Gastrocnemius medialis (tissue), 4 donors: ENCODE results near the gene CAMK2N2. TPM values are rescaled to one million over a fixed set of nuclear protein-coding genes. Genes with fewer than 3 reads are reported as not detected.

ENCODE experiments used
- ATAC-seq, 2 donors: fragments of 150-250 bp; one replicate each; pipeline ENCODE4 v1.9.1; 2016
- DNase-seq, 2 donors: peaks; one replicate each; pipeline ENCODE4 v3.0.0-alpha.2; 2019
- H3K27ac ChIP-seq, 4 donors: fragments of 200-600 bp; sonication (generic); 1 replicate in 1 of 4; 2 replicates in 3 of 4; pipeline ENCODE4 v1.5.1; 2016 to 2018; ENCODE audit warnings: mild to moderate bottlenecking in 2 of 4, moderate library complexity in 1 of 4
- H3K27me3 ChIP-seq, 3 donors: fragments of 200-600 bp; sonication (generic) in 2 of 3; 1 replicate in 1 of 3; 2 replicates in 2 of 3; pipeline versions ENCODE4 v1.5.1 to v1.6.0; 2016 to 2019; ENCODE audit warnings: mild to moderate bottlenecking in 1 of 3, moderate library complexity in 1 of 3
- H3K36me3 ChIP-seq, 2 donors: fragments of 200-600 bp; sonication (generic) in 1 of 2; one replicate each; pipeline ENCODE4 v1.5.1; 2017 to 2018
- H3K4me1 ChIP-seq, 2 donors: fragments of 200-600 bp; sonication (generic) in 1 of 2; one replicate each; pipeline ENCODE4 v1.5.1; 2016 to 2017; ENCODE audit warnings: mild to moderate bottlenecking in 2 of 2
- H3K4me3 ChIP-seq, 4 donors: fragments of 200-600 bp; sonication (generic) in 3 of 4; 1 replicate in 1 of 4; 2 replicates in 3 of 4; pipeline ENCODE4 v1.5.1; 2016 to 2019; ENCODE audit warnings: mild to moderate bottlenecking in 2 of 4
- H3K9me3 ChIP-seq, 3 donors: fragments of 200-600 bp; sonication (generic) in 2 of 3; 1 replicate in 1 of 3; 2 replicates in 2 of 3; pipeline ENCODE4 v1.5.1; 2016 to 2019
- CTCF ChIP-seq, 5 experiments: fragments of 450-650 bp in 3 of 5; fragments of 200-600 bp in 2 of 5; sonication (generic) in 2 of 5; IDR thresholded peaks in 4 of 5; conservative IDR thresholded peaks in 1 of 5; 1 replicate in 4 of 5; 2 replicates in 1 of 5; pipeline ENCODE4 v1.5.1; 2016 to 2019; ENCODE audit warnings: antibody characterized with exemption in 5 of 5, mild to moderate bottlenecking in 3 of 5, moderate library complexity in 3 of 5
- POLR2A ChIP-seq, 2 donors: fragments of 450-650 bp; IDR thresholded peaks; one replicate each; pipeline ENCODE4 v1.6.1; 2017; ENCODE audit warnings: antibody characterized with exemption in 2 of 2, mild to moderate bottlenecking in 2 of 2, moderate library complexity in 2 of 2
- in situ Hi-C, 4 donors: fragments of 200-750 bp; cut with MboI; loops; one replicate each; pipeline versions ENCODE4 v1.15.0 to v1.8.0; 2017; ENCODE audit warnings: low sequenced_read_pairs in 4 of 4
- intact Hi-C: fragments of 100-400 bp; cut with DNase I; formaldehyde crosslinking; loops from one replicate; pipeline ENCODE4 v1.15.1; 2023; ENCODE audit warnings: low total_unique reads
- total RNA-seq, 4 donors: library from RNA; depleted of rRNA; stranded (reverse); fragments of >200 nt; gene quantifications; one replicate each; pipeline versions ENCODE4 v1.1.0 to v1.2.3, GENCODE V29; 2016

CAMK2N2 gene
- total RNA-seq, 4 donors from 2014 or later: not detected

GRCh38 chr3:184248454-184249411 lies 12.6 kb downstream of the CAMK2N2 start, which contains the start of gene ALG3:
ALG3 (minus strand) TSS chr3:184248962; CDS start chr3:184248940, 22 bp downstream.
- Histone ChIP-seq H3K27me3 (no peaks in the 10 kb centered on the region), H3K4me1 (peaks cover 17 to 20% of the 10 kb centered on the region in 2 donors), H3K9me3 (no peaks in the 10 kb centered on the region), H3K4me3 (peak within 1 kb of the TSS; percentile 85 to 95 (median 90)), H3K27ac (peak within 1 kb of the TSS; percentile 91 to 95 (median 94)), H3K36me3 (peaks cover 0 to 24% of the 10 kb centered on the region in 2 donors)
- ATAC-seq: peak; percentile 79
- in situ Hi-C loops: loop anchor here in 2 of 4 donors (10.0 to 25.0 kb wide), 3 partner anchors 104 to 361 kb away; partner anchors contain the start of genes EIF2B5 (in 1 of the 2) and PARL (in 1 of the 2)
- intact Hi-C loops: loop anchor here (1.0 to 5.0 kb wide), 11 partner anchors 50 to 364 kb away; partner anchors contain the start of genes ABCC5, ABCF3, AP2M1 and DVL3
- DNase-seq: peak; percentile 66 to 76
- TF ChIP-seq POLR2A (IDR thresholded peaks at IDR 0.05): peak in 1 of 2 donors; percentile 50
- peak in 1 of 5 experiments; percentile 19 for TF ChIP-seq CTCF (IDR thresholded peaks at IDR 0.05 in 4 of 5, conservative IDR thresholded peaks at IDR 0.05 in 1 of 5)

- intact Hi-C loops: no loop called here
Observed at GRCh38 chr3:184242297-184242685, 19.1 kb downstream of the CAMK2N2 start.

GRCh38 chr3:184241447-184242296 lies 19.7 kb downstream of the CAMK2N2 start:
- Histone ChIP-seq H3K4me1 (no peaks in the 10 kb centered on the region), H3K27ac (no peak overlapping the region), H3K27me3 (no peaks in the 10 kb centered on the region), H3K9me3 (no peaks in the 10 kb centered on the region), H3K36me3 (peaks cover 0 to 40% of the 10 kb centered on the region in 2 donors), H3K4me3 (no peak overlapping the region)
- TF ChIP-seq CTCF (IDR thresholded peaks at IDR 0.05 in 4 of 5, conservative IDR thresholded peaks at IDR 0.05 in 1 of 5) (peak in 2 of 5 experiments; percentile 38 to 55), POLR2A (IDR thresholded peaks at IDR 0.05) (no peak)
- intact Hi-C loops (no loop called here), in situ Hi-C loops (loop anchor here in 2 of 4 donors (10.0 to 25.0 kb wide), 3 partner anchors 97 to 354 kb away; partner anchors contain the start of genes EIF2B5 (in 1 of the 2) and PARL (in 1 of the 2))
- peak in 1 of 2 donors; percentile 34 for DNase-seq
- peak in 1 of 2 donors; percentile 57 for ATAC-seq

More at GRCh38 chr3:184242297-184242685, 19.1 kb downstream of the CAMK2N2 start:
- Histone ChIP-seq H3K36me3 (peaks cover 0 to 40% of the 10 kb centered on the region in 2 donors), H3K27ac (no peak overlapping the region), H3K27me3 (no peaks in the 10 kb centered on the region), H3K9me3 (no peaks in the 10 kb centered on the region), H3K4me1 (peaks cover 3 to 4% of the 10 kb centered on the region in 2 donors), H3K4me3 (no peak overlapping the region)
- in situ Hi-C loops: loop anchor here in 2 of 4 donors (10.0 to 25.0 kb wide), 3 partner anchors 97 to 355 kb away; partner anchors contain the start of genes EIF2B5 (in 1 of the 2) and PARL (in 1 of the 2)
- TF ChIP-seq CTCF (IDR thresholded peaks at IDR 0.05 in 4 of 5, conservative IDR thresholded peaks at IDR 0.05 in 1 of 5) (no peak), POLR2A (IDR thresholded peaks at IDR 0.05) (no peak)
- no peak for DNase-seq
- ATAC-seq: no peak

GRCh38 chr3:184241141-184241446 lies 20.3 kb downstream of the CAMK2N2 start:
- H3K27ac ChIP-seq: no peak overlapping the region
- ATAC-seq: no peak
- H3K27me3 ChIP-seq: no peaks in the 10 kb centered on the region
- TF ChIP-seq CTCF (IDR thresholded peaks at IDR 0.05 in 4 of 5, conservative IDR thresholded peaks at IDR 0.05 in 1 of 5) (no peak), POLR2A (IDR thresholded peaks at IDR 0.05) (no peak)
- DNase-seq: no peak
- no peaks in the 10 kb centered on the region for H3K4me1 ChIP-seq
- in situ Hi-C loops (loop anchor here in 2 of 4 donors (10.0 to 25.0 kb wide), 3 partner anchors 96 to 354 kb away; partner anchors contain the start of genes EIF2B5 (in 1 of the 2) and PARL (in 1 of the 2)), intact Hi-C loops (no loop called here)
- H3K4me3 ChIP-seq: no peak overlapping the region
- H3K9me3 ChIP-seq: no peaks in the 10 kb centered on the region
- peaks cover 0 to 39% of the 10 kb centered on the region in 2 donors for H3K36me3 ChIP-seq
